NK-92 (cell line): Measurements from ENCODE around the gene PURB.
"Not testable (repeated sequence)": the region's sequence is repeated elsewhere in the genome, so short reads cannot be mapped to it uniquely, and the experiment has no call there.

ENCODE experiments used
- DNase-seq: peaks from one replicate; lab custom pipeline; 2025; ENCODE audit not compliant: unreplicated experiment; lab: John Stamatoyannopoulos, UW

PURB gene

GRCh38 chr7:44893710-44894234 is 8.4 kb upstream of the PURB start:
- DNase-seq = no peak

GRCh38 chr7:44891791-44892190 is 6.5 kb upstream of the PURB start:
- DNase-seq = no peak

GRCh38 chr7:44891372-44891771 is 6.0 kb upstream of the PURB start:
- no peak for DNase-seq

GRCh38 chr7:44889086-44889781 is 3.9 kb upstream of the PURB start:
- DNase-seq = no peak

- DNase-seq = no peak
Measured at GRCh38 chr7:44887293-44887692, 2.0 kb upstream of the PURB start.

GRCh38 chr7:44884621-44885393 is 523 bp downstream of the PURB start:
- DNase-seq = no peak

GRCh38 chr7:44883961-44884620 is 1.2 kb downstream of the PURB start:
- no peak for DNase-seq

GRCh38 chr7:44882899-44883298 is 2.4 kb downstream of the PURB start:
- no peak for DNase-seq

- DNase-seq = no peak
Measured at GRCh38 chr7:44881610-44882009, 3.7 kb downstream of the PURB start.

- DNase-seq = no peak
Measured at GRCh38 chr7:44881066-44881600, 4.2 kb downstream of the PURB start.

GRCh38 chr7:44880317-44881018 is 4.9 kb downstream of the PURB start:
- no peak for DNase-seq

GRCh38 chr7:44876393-44876792 is 8.9 kb downstream of the PURB start:
- DNase-seq = no peak

- no peak for DNase-seq
Measured at GRCh38 chr7:44875241-44875640, 10.1 kb downstream of the PURB start.

- DNase-seq = no peak
Measured at GRCh38 chr7:44872787-44873186, 12.5 kb downstream of the PURB start.

GRCh38 chr7:44871918-44872317 is 13.4 kb downstream of the PURB start:
- DNase-seq = not testable (repeated sequence)

GRCh38 chr7:44870780-44871179 is 14.6 kb downstream of the PURB start:
- not testable (repeated sequence) for DNase-seq

- not testable (repeated sequence) for DNase-seq
Measured at GRCh38 chr7:44870336-44870735, 15.0 kb downstream of the PURB start.

GRCh38 chr7:44867073-44867995 is 18.0 kb downstream of the PURB start:
- DNase-seq = no peak

GRCh38 chr7:44861949-44862348 is 23.4 kb downstream of the PURB start:
- not testable (repeated sequence) for DNase-seq

- DNase-seq = no peak
Measured at GRCh38 chr7:44858161-44858560, 27.2 kb downstream of the PURB start.
